OCI-LY1 (cell line): ENCODE results near the gene NSG1.

Experiments
- H2AFZ ChIP-seq: fragments of 200-600 bp; sonication (generic), shearing (Covaris generic); 2 replicates; pipeline ENCODE4 v1.6.0; 2014; ENCODE audit warnings: antibody characterized with exemption, mild to moderate bottlenecking, low read length
- H3F3A ChIP-seq: fragments of 200-600 bp; sonication (generic), shearing (Covaris generic); 2 replicates; pipeline ENCODE4 v1.6.0; 2014; ENCODE audit warnings: mild to moderate bottlenecking, antibody characterized with exemption, low read length, moderate library complexity; ENCODE audit not compliant: insufficient read depth
- H3K27ac ChIP-seq: fragments of 200-600 bp; sonication (generic); 2 replicates; pipeline ENCODE4 v1.5.1; 2014; ENCODE audit warnings: low read length, mixed run types, mild to moderate bottlenecking, low read depth; ENCODE audit not compliant: poor library complexity, severe bottlenecking
- H3K27me3 ChIP-seq: fragments of 200-600 bp; sonication (generic); 2 replicates; pipeline ENCODE4 v1.6.0; 2014; ENCODE audit warnings: antibody characterized with exemption, mild to moderate bottlenecking, low read length, moderate library complexity; ENCODE audit not compliant: insufficient read depth
- H3K36me3 ChIP-seq: fragments of 200-600 bp; sonication (generic); 2 replicates; pipeline ENCODE4 v1.6.1; 2014; ENCODE audit warnings: mild to moderate bottlenecking, antibody characterized with exemption, low read length, moderate library complexity, mixed read lengths; ENCODE audit not compliant: insufficient read depth
- H3K4me1 ChIP-seq: fragments of 200-600 bp; sonication (generic); 2 replicates; pipeline ENCODE4 v1.5.1; 2014; ENCODE audit warnings: mild to moderate bottlenecking, low read length, moderate library complexity; ENCODE audit not compliant: insufficient read depth, severe bottlenecking
- H3K4me2 ChIP-seq: fragments of 200-600 bp; sonication (generic), shearing (Covaris generic); 2 replicates; pipeline ENCODE4 v1.6.1; 2014; ENCODE audit warnings: low read length
- H3K4me3 ChIP-seq: fragments of 200-600 bp; sonication (generic); 2 replicates; pipeline ENCODE4 v1.5.1; 2014; ENCODE audit warnings: low read length, low read depth, mild to moderate bottlenecking, mixed read lengths; ENCODE audit not compliant: poor library complexity, severe bottlenecking
- H3K79me2 ChIP-seq: fragments of 200-600 bp; shearing (Covaris generic); 2 replicates; pipeline ENCODE4 v1.6.1; 2016; ENCODE audit warnings: mixed run types, low read length, mixed read lengths; ENCODE audit not compliant: insufficient read depth
- H3K9ac ChIP-seq: fragments of 200-600 bp; sonication (generic), shearing (Covaris generic); 2 replicates; pipeline ENCODE4 v1.6.1; 2014; ENCODE audit warnings: mild to moderate bottlenecking, low read length, mixed read lengths
- H3K9me2 ChIP-seq: fragments of 200-600 bp; sonication (generic), shearing (Covaris generic); 2 replicates; pipeline ENCODE4 v1.6.1; 2014; ENCODE audit warnings: low read depth, mild to moderate bottlenecking, low read length, mixed read lengths
- H3K9me3 ChIP-seq: fragments of 200-600 bp; shearing (Covaris generic); 2 replicates; pipeline ENCODE4 v1.6.1; 2014; ENCODE audit warnings: low read length, mixed read lengths
- H4K20me1 ChIP-seq: fragments of 200-600 bp; sonication (generic), shearing (Covaris generic); 2 replicates; pipeline ENCODE4 v1.6.0; 2016; ENCODE audit warnings: mild to moderate bottlenecking, low read length; ENCODE audit not compliant: insufficient read depth
- EZH2 ChIP-seq: fragments of 200-600 bp; sonication (generic), shearing (Covaris generic); IDR thresholded peaks from 2 replicates; pipeline ENCODE4 v1.8.0; 2017; ENCODE audit warnings: borderline replicate concordance, mixed run types, mild to moderate bottlenecking, antibody characterized with exemption, low read length, moderate library complexity, mixed read lengths
- TF ChIP-seq, protein P1 (sequence below): fragments of 200-600 bp; sonication (generic), shearing (Covaris generic); IDR thresholded peaks from 2 replicates; pipeline ENCODE4 v1.5.1; 2017; ENCODE audit warnings: mild to moderate bottlenecking, antibody characterized with exemption, low read length, moderate library complexity, mixed read lengths

NSG1 gene

DNA sequence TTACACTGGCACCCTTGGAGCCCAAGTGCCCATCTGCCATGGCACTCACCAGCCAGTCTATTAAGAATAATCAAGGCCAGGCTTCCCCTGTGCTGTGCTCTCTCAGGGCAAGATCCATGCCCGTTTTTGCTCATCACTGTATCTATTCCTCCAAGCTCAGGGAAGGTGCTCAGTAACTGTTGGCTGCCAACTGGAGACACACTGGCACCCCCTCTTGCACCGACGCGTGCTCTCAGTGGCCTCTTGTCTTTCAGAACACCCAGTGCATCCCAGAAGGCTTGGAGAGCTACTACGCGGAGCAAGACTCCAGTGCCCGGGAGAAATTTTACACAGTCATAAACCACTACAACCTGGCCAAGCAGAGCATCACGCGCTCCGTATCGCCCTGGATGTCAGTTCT is 30.1 kb downstream of the NSG1 start:
- no peak overlapping the region for H3K4me2 ChIP-seq
- no peak overlapping the region for H3K27ac ChIP-seq
- H3K9me3 ChIP-seq = no peaks in the 10 kb centered on the region
- no peak overlapping the region for H3K9ac ChIP-seq
- peaks cover 45% of the 10 kb centered on the region for H3K36me3 ChIP-seq
- no peaks in the 10 kb centered on the region for H3F3A ChIP-seq
- H2AFZ ChIP-seq = no peak overlapping the region
- no peaks in the 10 kb centered on the region for H3K27me3 ChIP-seq
- H3K79me2 ChIP-seq = no peaks in the 10 kb centered on the region
- no peak for TF ChIP-seq EZH2
- TF ChIP-seq, protein P1, sequence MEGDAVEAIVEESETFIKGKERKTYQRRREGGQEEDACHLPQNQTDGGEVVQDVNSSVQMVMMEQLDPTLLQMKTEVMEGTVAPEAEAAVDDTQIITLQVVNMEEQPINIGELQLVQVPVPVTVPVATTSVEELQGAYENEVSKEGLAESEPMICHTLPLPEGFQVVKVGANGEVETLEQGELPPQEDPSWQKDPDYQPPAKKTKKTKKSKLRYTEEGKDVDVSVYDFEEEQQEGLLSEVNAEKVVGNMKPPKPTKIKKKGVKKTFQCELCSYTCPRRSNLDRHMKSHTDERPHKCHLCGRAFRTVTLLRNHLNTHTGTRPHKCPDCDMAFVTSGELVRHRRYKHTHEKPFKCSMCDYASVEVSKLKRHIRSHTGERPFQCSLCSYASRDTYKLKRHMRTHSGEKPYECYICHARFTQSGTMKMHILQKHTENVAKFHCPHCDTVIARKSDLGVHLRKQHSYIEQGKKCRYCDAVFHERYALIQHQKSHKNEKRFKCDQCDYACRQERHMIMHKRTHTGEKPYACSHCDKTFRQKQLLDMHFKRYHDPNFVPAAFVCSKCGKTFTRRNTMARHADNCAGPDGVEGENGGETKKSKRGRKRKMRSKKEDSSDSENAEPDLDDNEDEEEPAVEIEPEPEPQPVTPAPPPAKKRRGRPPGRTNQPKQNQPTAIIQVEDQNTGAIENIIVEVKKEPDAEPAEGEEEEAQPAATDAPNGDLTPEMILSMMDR = no peak
- H3K9me2 ChIP-seq = no peaks in the 10 kb centered on the region
- H3K4me3 ChIP-seq = no peak overlapping the region
- no peaks in the 10 kb centered on the region for H4K20me1 ChIP-seq
- no peaks in the 10 kb centered on the region for H3K4me1 ChIP-seq

GRCh38 chr4:4417886-4418285 is 31.0 kb downstream of the NSG1 start:
- no peak for TF ChIP-seq EZH2
- TF ChIP-seq, protein P1 = no peak
- H3K9me2 ChIP-seq = no peaks in the 10 kb centered on the region
- no peaks in the 10 kb centered on the region for H3K79me2 ChIP-seq
- H4K20me1 ChIP-seq = no peaks in the 10 kb centered on the region
- no peak overlapping the region for H2AFZ ChIP-seq
- no peaks in the 10 kb centered on the region for H3K4me1 ChIP-seq
- no peaks in the 10 kb centered on the region for H3K27me3 ChIP-seq
- H3F3A ChIP-seq = no peaks in the 10 kb centered on the region
- H3K4me3 ChIP-seq = no peak overlapping the region
- H3K4me2 ChIP-seq = no peak overlapping the region
- H3K27ac ChIP-seq = no peak overlapping the region
- H3K36me3 ChIP-seq = peaks cover 45% of the 10 kb centered on the region
- no peak overlapping the region for H3K9ac ChIP-seq
- H3K9me3 ChIP-seq = no peaks in the 10 kb centered on the region

DNA sequence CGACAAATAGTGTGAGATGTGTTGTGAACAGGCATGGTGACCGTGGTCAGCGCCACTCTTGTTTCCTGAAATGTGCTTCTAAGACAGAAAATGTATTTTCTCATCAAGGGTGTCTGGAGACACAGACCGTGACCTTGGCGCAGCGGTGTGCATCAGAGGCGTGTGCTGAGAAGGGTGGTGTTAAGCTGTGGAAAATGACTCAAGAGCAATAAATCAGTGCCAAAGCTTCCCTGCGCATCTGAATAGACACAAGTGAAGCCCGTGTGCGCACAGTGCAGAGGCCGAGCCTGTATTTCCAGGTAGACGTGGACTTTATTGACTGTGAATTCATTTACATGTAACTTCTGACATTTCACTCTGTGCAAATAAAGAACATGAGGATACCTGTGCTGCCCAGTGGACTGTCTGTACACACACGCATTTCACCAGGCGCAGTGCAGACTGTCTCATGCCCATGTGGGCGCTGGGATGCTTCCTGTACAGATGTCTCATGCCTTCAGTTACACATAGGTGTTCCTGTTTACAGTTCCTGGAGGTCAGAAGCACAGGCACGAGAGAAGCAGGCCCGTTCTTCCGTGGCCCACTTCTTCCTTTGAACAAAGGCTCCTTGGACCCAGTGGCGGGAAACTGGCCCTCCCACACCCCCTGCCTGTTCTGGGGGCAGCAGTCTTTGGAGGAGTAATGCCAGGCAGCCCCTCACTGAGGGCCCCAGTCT is 31.9 kb downstream of the NSG1 start:
- Histone ChIP-seq H3K27me3 (no peaks in the 10 kb centered on the region), H4K20me1 (no peaks in the 10 kb centered on the region), H3K9me2 (no peaks in the 10 kb centered on the region), H3K4me1 (no peaks in the 10 kb centered on the region), H3F3A (no peaks in the 10 kb centered on the region), H3K9me3 (no peaks in the 10 kb centered on the region), H3K4me2 (no peak overlapping the region), H3K27ac (no peak overlapping the region), H3K4me3 (no peak overlapping the region), H3K36me3 (peaks cover 45% of the 10 kb centered on the region), H3K79me2 (no peaks in the 10 kb centered on the region), H2AFZ (no peak overlapping the region), H3K9ac (no peak overlapping the region)
- TF ChIP-seq, protein P1 = no peak
- no peak for TF ChIP-seq EZH2
